Ovary (tissue), 3 donors: ENCODE measurements around the gene HIF3A.

Experiments
- EP300 ChIP-seq: sonication (generic); formaldehyde crosslinking; IDR thresholded peaks from one replicate; pipeline ENCODE4 v1.6.1; 2017; ENCODE audit warnings: antibody characterized with exemption
- POLR2A ChIP-seq: fragments of 450-650 bp; IDR thresholded peaks from one replicate; pipeline ENCODE4 v1.6.1; 2017; ENCODE audit warnings: antibody characterized with exemption, mild to moderate bottlenecking, moderate library complexity
- TF ChIP-seq, protein P1 (sequence below), 3 donors: fragments of 450-650 bp in 2 of 3; fragments of 200-600 bp in 1 of 3; IDR thresholded peaks; one replicate each; pipeline versions ENCODE4 v1.5.1 to v1.8.0; 2016 to 2022; ENCODE audit warnings: antibody characterized with exemption in 3 of 3, mild to moderate bottlenecking in 1 of 3
- donor health status: DM: no; HTN: no; CAD: no.

DNA sequence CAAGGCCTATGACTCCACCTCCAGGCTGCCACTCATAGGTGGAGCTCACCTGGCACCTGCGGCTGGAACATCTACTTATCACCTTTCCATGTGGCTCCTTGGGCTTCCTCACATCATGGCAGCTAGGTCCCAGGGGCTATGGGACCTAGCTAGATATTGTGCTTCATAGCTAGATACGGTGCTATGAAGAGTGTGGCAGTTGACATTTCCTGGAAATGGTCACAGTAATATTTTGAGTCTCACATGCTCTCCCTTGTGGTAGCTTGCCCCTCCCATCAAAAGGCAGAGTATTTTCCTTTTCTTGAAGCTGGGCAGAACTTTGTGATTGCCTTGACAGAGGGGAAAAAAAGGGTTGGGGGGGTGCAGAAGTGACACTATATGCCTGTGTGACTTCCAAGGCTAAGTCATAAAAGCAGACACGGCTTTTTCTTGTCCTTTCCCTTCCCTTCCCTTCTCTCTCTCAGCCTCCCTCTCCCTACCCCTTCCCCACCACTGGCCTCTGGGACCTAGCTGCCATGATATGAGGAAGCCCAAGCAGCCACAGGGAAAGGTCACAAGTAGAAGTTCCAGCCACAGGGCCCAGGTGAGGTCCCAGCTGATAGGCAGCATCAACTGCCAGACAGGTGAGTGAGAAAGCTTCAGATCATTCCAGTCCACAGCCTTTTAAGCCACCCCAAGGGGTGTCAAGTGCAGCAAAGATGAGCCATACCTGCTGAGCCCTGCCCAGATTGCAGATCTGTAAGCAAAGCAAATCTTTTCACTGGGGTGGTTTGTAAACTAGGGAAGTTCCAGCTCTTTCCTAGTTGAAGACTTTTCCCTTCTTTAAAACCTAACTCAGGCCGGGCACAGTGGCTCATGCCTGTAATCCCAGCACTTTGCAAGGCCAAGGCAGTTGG, 6.9 kb upstream of the HIF3A start:
- TF ChIP-seq, protein P1, sequence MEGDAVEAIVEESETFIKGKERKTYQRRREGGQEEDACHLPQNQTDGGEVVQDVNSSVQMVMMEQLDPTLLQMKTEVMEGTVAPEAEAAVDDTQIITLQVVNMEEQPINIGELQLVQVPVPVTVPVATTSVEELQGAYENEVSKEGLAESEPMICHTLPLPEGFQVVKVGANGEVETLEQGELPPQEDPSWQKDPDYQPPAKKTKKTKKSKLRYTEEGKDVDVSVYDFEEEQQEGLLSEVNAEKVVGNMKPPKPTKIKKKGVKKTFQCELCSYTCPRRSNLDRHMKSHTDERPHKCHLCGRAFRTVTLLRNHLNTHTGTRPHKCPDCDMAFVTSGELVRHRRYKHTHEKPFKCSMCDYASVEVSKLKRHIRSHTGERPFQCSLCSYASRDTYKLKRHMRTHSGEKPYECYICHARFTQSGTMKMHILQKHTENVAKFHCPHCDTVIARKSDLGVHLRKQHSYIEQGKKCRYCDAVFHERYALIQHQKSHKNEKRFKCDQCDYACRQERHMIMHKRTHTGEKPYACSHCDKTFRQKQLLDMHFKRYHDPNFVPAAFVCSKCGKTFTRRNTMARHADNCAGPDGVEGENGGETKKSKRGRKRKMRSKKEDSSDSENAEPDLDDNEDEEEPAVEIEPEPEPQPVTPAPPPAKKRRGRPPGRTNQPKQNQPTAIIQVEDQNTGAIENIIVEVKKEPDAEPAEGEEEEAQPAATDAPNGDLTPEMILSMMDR (IDR thresholded peaks at IDR 0.05): no peak
- TF ChIP-seq EP300: no peak
- TF ChIP-seq POLR2A: no peak
